ENCODE data around the gene NUP54.

DNA sequence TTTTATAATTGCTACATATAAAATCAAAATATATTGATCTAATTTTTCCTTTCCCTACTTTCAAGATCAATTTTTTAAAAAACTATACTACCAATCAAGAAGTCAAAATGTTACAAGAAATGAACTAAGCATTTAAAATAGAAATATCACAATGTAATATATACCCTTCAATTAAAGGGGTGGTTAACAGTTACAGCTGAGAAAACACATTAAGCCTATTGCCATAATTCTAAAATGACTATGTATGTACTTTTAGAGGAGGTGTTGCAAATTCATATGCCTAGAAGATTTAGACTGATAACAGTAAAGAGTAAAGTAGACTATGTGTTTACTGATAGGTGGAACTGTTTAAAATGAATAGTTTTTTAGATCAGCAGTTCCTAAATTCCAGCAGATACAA, 3.7 kb downstream of the NUP54 start:
- TF ChIP-seq, protein P1, sequence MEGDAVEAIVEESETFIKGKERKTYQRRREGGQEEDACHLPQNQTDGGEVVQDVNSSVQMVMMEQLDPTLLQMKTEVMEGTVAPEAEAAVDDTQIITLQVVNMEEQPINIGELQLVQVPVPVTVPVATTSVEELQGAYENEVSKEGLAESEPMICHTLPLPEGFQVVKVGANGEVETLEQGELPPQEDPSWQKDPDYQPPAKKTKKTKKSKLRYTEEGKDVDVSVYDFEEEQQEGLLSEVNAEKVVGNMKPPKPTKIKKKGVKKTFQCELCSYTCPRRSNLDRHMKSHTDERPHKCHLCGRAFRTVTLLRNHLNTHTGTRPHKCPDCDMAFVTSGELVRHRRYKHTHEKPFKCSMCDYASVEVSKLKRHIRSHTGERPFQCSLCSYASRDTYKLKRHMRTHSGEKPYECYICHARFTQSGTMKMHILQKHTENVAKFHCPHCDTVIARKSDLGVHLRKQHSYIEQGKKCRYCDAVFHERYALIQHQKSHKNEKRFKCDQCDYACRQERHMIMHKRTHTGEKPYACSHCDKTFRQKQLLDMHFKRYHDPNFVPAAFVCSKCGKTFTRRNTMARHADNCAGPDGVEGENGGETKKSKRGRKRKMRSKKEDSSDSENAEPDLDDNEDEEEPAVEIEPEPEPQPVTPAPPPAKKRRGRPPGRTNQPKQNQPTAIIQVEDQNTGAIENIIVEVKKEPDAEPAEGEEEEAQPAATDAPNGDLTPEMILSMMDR (IDR thresholded peaks at IDR 0.05), result no peak
- no peak for TF ChIP-seq POLR2A (IDR thresholded peaks at IDR 0.05)
